Ovary (tissue), 3 donors: ENCODE measurements around the gene MRPS25.

Experiments used
- CTCF ChIP-seq, 3 donors: fragments of 450-650 bp in 2 of 3; fragments of 200-600 bp in 1 of 3; IDR thresholded peaks; one replicate each; pipeline versions ENCODE4 v1.5.1 to v1.8.0; 2016 to 2022; ENCODE audit warnings: antibody characterized with exemption in 3 of 3, mild to moderate bottlenecking in 1 of 3
- EP300 ChIP-seq: sonication (generic); formaldehyde crosslinking; IDR thresholded peaks from one replicate; pipeline ENCODE4 v1.6.1; 2017; ENCODE audit warnings: antibody characterized with exemption
- POLR2A ChIP-seq: fragments of 450-650 bp; IDR thresholded peaks from one replicate; pipeline ENCODE4 v1.6.1; 2017; ENCODE audit warnings: antibody characterized with exemption, mild to moderate bottlenecking, moderate library complexity
- donor health status: DM: no; HTN: no; CAD: no.

- no peak for TF ChIP-seq CTCF (IDR thresholded peaks at IDR 0.05)
- no peak for TF ChIP-seq POLR2A
- no peak for TF ChIP-seq EP300
Measured at GRCh38 chr3:15083252-15083651, 18.1 kb upstream of the MRPS25 start.
